GM12801 (cell line): Measurements from ENCODE around the gene RIC8B.

ENCODE experiments used
- TF ChIP-seq, protein P1 (sequence below): IDR thresholded peaks from one replicate; pipeline ENCODE4 v1.5.1; 2011; ENCODE audit warnings: control low read depth; ENCODE audit not compliant: insufficient read length; ENCODE audit errors: extremely low read depth

RIC8B gene

DNA sequence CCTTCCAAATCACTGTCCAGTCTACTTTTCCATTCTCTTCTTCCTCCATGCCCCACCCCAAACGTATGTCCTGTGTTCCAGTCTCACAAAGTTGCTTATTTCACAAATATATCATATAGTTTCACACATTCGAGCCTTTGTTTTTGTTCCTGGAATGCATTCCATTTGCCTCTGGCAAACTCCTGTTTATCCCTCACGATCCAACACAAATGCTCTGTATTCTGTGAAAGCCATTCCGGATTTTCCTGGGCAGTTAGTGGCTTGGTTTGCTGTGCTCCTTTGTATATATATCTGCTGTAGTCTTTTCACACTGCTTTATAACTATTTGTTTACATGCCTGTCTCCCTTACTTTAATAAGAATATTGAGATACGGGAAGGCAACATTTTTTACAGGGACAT lies 9.0 kb downstream of the RIC8B start:
- TF ChIP-seq, protein P1, sequence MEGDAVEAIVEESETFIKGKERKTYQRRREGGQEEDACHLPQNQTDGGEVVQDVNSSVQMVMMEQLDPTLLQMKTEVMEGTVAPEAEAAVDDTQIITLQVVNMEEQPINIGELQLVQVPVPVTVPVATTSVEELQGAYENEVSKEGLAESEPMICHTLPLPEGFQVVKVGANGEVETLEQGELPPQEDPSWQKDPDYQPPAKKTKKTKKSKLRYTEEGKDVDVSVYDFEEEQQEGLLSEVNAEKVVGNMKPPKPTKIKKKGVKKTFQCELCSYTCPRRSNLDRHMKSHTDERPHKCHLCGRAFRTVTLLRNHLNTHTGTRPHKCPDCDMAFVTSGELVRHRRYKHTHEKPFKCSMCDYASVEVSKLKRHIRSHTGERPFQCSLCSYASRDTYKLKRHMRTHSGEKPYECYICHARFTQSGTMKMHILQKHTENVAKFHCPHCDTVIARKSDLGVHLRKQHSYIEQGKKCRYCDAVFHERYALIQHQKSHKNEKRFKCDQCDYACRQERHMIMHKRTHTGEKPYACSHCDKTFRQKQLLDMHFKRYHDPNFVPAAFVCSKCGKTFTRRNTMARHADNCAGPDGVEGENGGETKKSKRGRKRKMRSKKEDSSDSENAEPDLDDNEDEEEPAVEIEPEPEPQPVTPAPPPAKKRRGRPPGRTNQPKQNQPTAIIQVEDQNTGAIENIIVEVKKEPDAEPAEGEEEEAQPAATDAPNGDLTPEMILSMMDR: no peak

- TF ChIP-seq, protein P1: no peak
These were observed 15.5 kb downstream of the RIC8B start for GRCh38 chr12:106790020-106790419.

- TF ChIP-seq, protein P1: no peak
These were observed 17.0 kb downstream of the RIC8B start for GRCh38 chr12:106791531-106791930.

- TF ChIP-seq, protein P1: no peak
These were observed 19.9 kb downstream of the RIC8B start for GRCh38 chr12:106794369-106794768.

DNA sequence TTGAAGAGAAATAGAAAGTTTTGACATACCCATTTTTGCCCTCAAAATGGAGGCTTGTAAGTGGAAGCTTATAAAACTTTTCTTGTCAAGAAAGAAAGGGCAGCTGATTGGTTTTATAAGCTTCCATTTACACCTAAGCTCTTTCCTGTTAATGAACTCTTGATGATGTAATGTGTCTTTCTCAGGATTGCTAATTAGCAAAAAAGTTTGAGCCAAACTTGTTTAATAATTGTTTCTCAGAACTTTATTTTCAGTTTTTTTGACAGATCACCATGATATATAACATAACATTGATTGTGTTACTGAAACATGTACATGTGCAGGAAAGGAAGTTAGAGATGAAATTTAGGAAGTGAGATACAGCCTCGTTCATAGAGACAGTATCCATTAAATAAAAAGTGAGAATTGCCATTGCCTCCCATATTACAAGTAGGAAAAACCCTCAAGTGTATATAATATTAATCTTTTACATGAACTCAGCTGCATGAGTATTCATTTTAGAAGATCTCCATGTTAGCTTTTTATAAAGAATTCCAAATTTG lies 26.8 kb downstream of the RIC8B start:
- TF ChIP-seq, protein P1: no peak

DNA sequence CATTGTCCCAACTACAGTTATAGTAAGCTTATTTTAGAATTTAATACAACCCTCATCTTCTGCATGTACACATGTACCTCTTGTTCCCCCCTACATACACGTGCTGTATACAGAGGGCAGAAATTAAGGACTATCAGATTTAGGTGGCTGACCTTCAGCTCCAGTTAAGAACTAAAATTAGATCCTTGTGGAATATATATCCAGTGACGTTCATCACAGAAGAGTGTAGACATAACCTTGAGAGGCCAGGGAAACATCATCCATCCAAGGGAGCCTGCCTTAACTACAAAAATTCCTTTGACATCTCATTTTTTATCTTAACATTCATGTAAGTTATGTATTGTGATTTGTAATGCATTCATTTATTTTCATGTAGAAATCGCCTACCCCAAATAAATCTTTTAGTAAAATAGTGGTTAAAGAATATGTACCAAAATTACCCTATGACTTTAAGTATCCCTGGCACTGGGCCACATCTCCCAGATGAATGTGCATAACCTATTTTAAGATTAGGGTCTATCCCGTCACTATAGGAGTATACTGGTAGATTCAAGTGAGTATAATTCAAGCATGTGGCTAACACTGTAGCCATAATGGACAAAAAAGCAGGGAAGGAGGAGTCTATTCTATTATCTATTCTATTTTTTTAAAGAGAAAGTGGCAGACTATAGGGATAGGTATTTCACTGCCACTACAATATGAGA lies 27.5 kb downstream of the RIC8B start:
- TF ChIP-seq, protein P1: no peak

GRCh38 chr12:106804668-106805067 lies 30.2 kb downstream of the RIC8B start:
- TF ChIP-seq, protein P1: no peak
